Iris pigment epithelial cell (primary cell): ENCODE measurements around the gene JADE1.

ENCODE experiments used
- DNase-seq: peaks from one replicate; pipeline ENCODE4 v3.0.0-alpha.2; 2011; ENCODE audit warnings: low read depth

The JADE1 gene

GRCh38 chr4:128810871-128811570, 1.5 kb downstream of the JADE1 start:
- DNase-seq = peak; percentile 73

- peak; percentile 94 for DNase-seq
Observed at GRCh38 chr4:128811571-128812441, 2.3 kb downstream of the JADE1 start.

- DNase-seq = peak; percentile 83
Observed at GRCh38 chr4:128812442-128813235, 3.1 kb downstream of the JADE1 start.

- no peak for DNase-seq
Observed at GRCh38 chr4:128813965-128814364, 4.5 kb downstream of the JADE1 start.

- DNase-seq = no peak
Observed at GRCh38 chr4:128818442-128818841, 8.9 kb downstream of the JADE1 start.

GRCh38 chr4:128819082-128819742, 9.7 kb downstream of the JADE1 start:
- DNase-seq = no peak

GRCh38 chr4:128820671-128821070, 11.2 kb downstream of the JADE1 start:
- no peak for DNase-seq

- DNase-seq = no peak
Observed at GRCh38 chr4:128821151-128821550, 11.7 kb downstream of the JADE1 start.

GRCh38 chr4:128823025-128823661, 13.6 kb downstream of the JADE1 start:
- peak; percentile 94 for DNase-seq

- peak; percentile 41 for DNase-seq
Observed at GRCh38 chr4:128825226-128825625, 15.7 kb downstream of the JADE1 start.

- DNase-seq = no peak
Observed at GRCh38 chr4:128827296-128827695, 17.8 kb downstream of the JADE1 start.

GRCh38 chr4:128830906-128831503, 21.5 kb downstream of the JADE1 start:
- no peak for DNase-seq

GRCh38 chr4:128831531-128832242, 22.2 kb downstream of the JADE1 start:
- DNase-seq = peak; percentile 64

- DNase-seq = no peak
Observed at GRCh38 chr4:128832243-128832625, 22.7 kb downstream of the JADE1 start.

- no peak for DNase-seq
Observed at GRCh38 chr4:128835498-128836222, 26.2 kb downstream of the JADE1 start.

- no peak for DNase-seq
Observed at GRCh38 chr4:128837198-128837597, 27.7 kb downstream of the JADE1 start.

- DNase-seq = no peak
Observed at GRCh38 chr4:128837679-128838078, 28.2 kb downstream of the JADE1 start.

GRCh38 chr4:128840711-128841318, 31.3 kb downstream of the JADE1 start:
- DNase-seq = no peak

- DNase-seq = no peak
Observed at GRCh38 chr4:128841402-128841801, 31.9 kb downstream of the JADE1 start.
